MM.1S (cell line): ENCODE data around the gene OR1L1.

Experiments used
- CTCF ChIP-seq: fragments of 300-600 bp; sonication (generic); IDR thresholded peaks from 2 replicates; pipeline ENCODE4 v1.5.1; 2016; ENCODE audit warnings: antibody characterized with exemption, low read length, mixed read lengths
- EZH2phosphoT487 ChIP-seq: fragments of 300-600 bp; sonication (generic); IDR thresholded peaks from 2 replicates; pipeline ENCODE4 v1.6.1; 2018; ENCODE audit warnings: antibody characterized with exemption, low read length

- TF ChIP-seq CTCF = no peak
- TF ChIP-seq EZH2phosphoT487 = no peak
Observed at GRCh38 chr9:122695696-122696095, 34.2 kb downstream of the OR1L1 start.
